Gastrocnemius medialis (tissue), 4 donors: ENCODE results near the gene DISP2.

Experiments used
- CTCF ChIP-seq, 5 experiments: fragments of 450-650 bp in 3 of 5; fragments of 200-600 bp in 2 of 5; sonication (generic) in 2 of 5; IDR thresholded peaks in 4 of 5; conservative IDR thresholded peaks in 1 of 5; 1 replicate in 4 of 5; 2 replicates in 1 of 5; pipeline ENCODE4 v1.5.1; 2016 to 2019; ENCODE audit warnings: antibody characterized with exemption in 5 of 5, mild to moderate bottlenecking in 3 of 5, moderate library complexity in 3 of 5
- POLR2A ChIP-seq, 2 donors: fragments of 450-650 bp; IDR thresholded peaks; one replicate each; pipeline ENCODE4 v1.6.1; 2017; ENCODE audit warnings: antibody characterized with exemption in 2 of 2, mild to moderate bottlenecking in 2 of 2, moderate library complexity in 2 of 2

GRCh38 chr15:40330368-40330836 is 27.6 kb upstream of the DISP2 start:
- TF ChIP-seq POLR2A (IDR thresholded peaks at IDR 0.05) (no peak), CTCF (IDR thresholded peaks at IDR 0.05 in 4 of 5, conservative IDR thresholded peaks at IDR 0.05 in 1 of 5) (no peak)
